OCI-LY1 (cell line): ENCODE measurements around the gene PCDHGB6.

Experiments used
- EZH2 ChIP-seq: fragments of 200-600 bp; sonication (generic), shearing (Covaris generic); IDR thresholded peaks from 2 replicates; pipeline ENCODE4 v1.8.0; 2017; ENCODE audit warnings: borderline replicate concordance, mixed run types, mild to moderate bottlenecking, antibody characterized with exemption, low read length, moderate library complexity, mixed read lengths
- TF ChIP-seq, protein P1 (sequence below): fragments of 200-600 bp; sonication (generic), shearing (Covaris generic); IDR thresholded peaks from 2 replicates; pipeline ENCODE4 v1.5.1; 2017; ENCODE audit warnings: mild to moderate bottlenecking, antibody characterized with exemption, low read length, moderate library complexity, mixed read lengths

DNA sequence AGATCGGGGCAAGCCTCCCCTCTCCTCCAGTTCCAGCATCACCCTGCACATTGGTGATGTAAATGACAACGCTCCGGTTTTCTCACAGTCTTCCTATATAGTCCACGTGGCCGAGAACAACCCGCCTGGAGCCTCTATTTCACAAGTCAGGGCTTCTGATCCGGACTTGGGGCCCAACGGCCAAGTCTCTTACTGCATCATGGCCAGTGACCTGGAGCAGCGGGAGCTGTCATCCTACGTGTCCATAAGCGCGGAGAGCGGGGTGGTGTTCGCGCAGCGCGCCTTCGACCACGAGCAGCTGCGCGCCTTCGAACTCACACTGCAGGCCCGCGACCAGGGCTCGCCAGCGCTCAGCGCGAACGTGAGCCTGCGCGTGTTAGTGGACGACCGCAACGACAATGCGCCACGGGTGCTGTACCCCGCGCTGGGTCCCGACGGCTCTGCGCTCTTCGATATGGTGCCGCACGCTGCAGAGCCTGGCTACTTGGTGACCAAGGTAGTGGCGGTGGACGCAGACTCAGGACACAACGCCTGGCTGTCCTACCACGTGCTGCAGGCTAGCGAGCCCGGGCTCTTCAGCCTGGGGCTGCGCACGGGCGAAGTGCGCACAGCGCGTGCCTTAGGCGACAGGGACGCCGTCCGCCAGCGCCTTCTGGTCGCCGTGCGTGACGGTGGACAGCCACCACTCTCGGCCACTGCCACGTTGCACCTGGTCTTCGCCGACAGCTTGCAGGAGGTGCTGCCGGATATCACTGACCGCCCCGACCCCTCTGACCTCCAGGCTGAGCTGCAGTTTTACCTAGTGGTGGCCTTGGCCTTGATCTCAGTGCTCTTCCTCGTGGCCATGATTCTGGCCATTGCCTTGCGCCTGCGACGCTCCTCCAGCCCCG lies 18.4 kb upstream of the PCDHGB6 start:
- TF ChIP-seq, protein P1, sequence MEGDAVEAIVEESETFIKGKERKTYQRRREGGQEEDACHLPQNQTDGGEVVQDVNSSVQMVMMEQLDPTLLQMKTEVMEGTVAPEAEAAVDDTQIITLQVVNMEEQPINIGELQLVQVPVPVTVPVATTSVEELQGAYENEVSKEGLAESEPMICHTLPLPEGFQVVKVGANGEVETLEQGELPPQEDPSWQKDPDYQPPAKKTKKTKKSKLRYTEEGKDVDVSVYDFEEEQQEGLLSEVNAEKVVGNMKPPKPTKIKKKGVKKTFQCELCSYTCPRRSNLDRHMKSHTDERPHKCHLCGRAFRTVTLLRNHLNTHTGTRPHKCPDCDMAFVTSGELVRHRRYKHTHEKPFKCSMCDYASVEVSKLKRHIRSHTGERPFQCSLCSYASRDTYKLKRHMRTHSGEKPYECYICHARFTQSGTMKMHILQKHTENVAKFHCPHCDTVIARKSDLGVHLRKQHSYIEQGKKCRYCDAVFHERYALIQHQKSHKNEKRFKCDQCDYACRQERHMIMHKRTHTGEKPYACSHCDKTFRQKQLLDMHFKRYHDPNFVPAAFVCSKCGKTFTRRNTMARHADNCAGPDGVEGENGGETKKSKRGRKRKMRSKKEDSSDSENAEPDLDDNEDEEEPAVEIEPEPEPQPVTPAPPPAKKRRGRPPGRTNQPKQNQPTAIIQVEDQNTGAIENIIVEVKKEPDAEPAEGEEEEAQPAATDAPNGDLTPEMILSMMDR = no peak
- no peak for TF ChIP-seq EZH2
